NT2/D1 (cell line): ENCODE results near the gene TLX1.

ENCODE experiments used
- SUZ12 ChIP-seq: IDR thresholded peaks from 2 replicates; pipeline ENCODE4 v1.6.1; 2011; ENCODE audit not compliant: insufficient read length, insufficient read depth; ENCODE audit errors: extremely low read depth
- ZNF274 ChIP-seq: IDR thresholded peaks from 2 replicates; pipeline ENCODE4 v1.6.1; 2011; ENCODE audit warnings: mild to moderate bottlenecking, low read depth, low read length

DNA sequence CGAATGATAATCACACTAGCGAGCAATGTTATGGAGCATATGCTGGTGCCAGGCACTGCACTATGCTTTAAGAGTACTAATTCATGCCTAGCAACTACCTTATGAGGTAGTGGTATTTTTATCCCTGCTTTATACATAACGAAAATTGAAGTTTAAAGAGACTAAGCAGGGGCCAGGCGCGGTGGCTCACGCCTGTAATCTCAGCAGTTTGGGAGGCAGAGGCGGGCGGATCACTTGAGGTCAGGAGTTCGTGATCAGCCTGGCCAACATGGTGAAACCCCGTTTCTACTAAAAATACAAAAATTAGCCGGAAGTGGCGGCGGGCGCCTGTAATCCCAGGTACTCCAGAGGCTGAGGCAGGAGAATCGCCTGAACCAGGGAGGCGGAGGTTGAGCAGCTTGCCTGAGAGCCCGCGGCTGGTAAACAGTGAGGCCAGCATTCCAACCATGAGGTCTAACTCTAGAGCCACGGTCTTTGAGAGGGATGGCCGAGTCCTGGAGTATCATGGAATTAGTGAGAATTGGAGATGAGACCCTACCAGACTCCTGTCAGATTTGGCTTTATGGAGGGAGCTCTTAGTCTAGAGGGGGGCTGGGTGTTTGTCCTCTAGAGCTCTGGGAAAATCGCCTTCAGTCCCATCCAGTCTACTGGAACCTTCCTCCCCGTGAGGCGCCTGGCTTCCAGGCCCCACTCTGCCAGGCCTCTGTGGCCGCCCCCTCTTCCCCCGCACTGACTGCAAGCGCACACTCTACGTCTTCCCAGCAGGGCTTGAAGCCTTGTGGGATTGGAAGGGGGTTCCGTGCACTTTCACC is 11.6 kb downstream of the TLX1 start:
- no peak for TF ChIP-seq SUZ12
- TF ChIP-seq ZNF274, result no peak
